HepG2 (cell line): ENCODE results near the gene TSPAN31. TPM values are rescaled to one million over a fixed set of nuclear protein-coding genes. Genes with fewer than 3 reads are reported as not detected.
A peak's percentile ranks its signal among the peaks of the same experiment; 100 is the strongest.

Experiments used
- CEBPZ ChIP-seq: IDR thresholded peaks from 2 replicates; pipeline ENCODE4 v1.6.1; 2012; ENCODE audit warnings: low read length, improper control_type of control experiment
- HOXA3 ChIP-seq: sonication (generic); formaldehyde crosslinking; IDR thresholded peaks from 2 replicates; pipeline ENCODE4 v1.5.0; 2020; ENCODE audit warnings: missing genetic modification reagents
- MAFK ChIP-seq, 2 experiments: IDR thresholded peaks in 1 of 2; conservative IDR thresholded peaks in 1 of 2; 2 replicates each; pipeline ENCODE4 v1.6.1; 2011; ENCODE audit warnings: improper control_type of control experiment in 2 of 2, low read length in 2 of 2
- MNT ChIP-seq: fragments of 450-650 bp; IDR thresholded peaks from 2 replicates; pipeline ENCODE4 v1.6.1; 2016
- NONO ChIP-seq, 2 experiments: fragments of 450-650 bp in 1 of 2; sonication (generic) in 1 of 2; formaldehyde crosslinking in 1 of 2; IDR thresholded peaks in 1 of 2; conservative IDR thresholded peaks in 1 of 2; 2 replicates each; pipeline versions ENCODE4 v1.6.1 to v1.8.0; 2017 to 2022; ENCODE audit warnings: mild to moderate bottlenecking in 1 of 2, missing genetic modification reagents in 1 of 2, moderate library complexity in 1 of 2
- POLR2A ChIP-seq, 2 experiments: IDR thresholded peaks; 2 replicates each; pipeline ENCODE4 v1.6.1; 2011; ENCODE audit warnings: low read depth in 2 of 2, low read length in 2 of 2, mild to moderate bottlenecking in 1 of 2, moderate library complexity in 1 of 2; ENCODE audit not compliant: insufficient read depth in 1 of 2
- TAF15 ChIP-seq: fragments of 200-400 bp; formaldehyde crosslinking; IDR thresholded peaks from one replicate; pipeline ENCODE4 v1.6.1; 2018; ENCODE audit warnings: mild to moderate bottlenecking, low read depth, low read length; ENCODE audit not compliant: poor library complexity, severe bottlenecking
- THAP9 ChIP-seq: sonication (generic); formaldehyde crosslinking; IDR thresholded peaks from 2 replicates; pipeline ENCODE4; 2020; ENCODE audit warnings: missing genetic modification reagents, mild to moderate bottlenecking, borderline replicate concordance
- ZNF33A ChIP-seq: sonication (generic); formaldehyde crosslinking; IDR thresholded peaks from 2 replicates; pipeline ENCODE4 v1.5.1; 2020; ENCODE audit warnings: missing genetic modification reagents, mild to moderate bottlenecking, moderate library complexity, borderline replicate concordance
- ZNF430 ChIP-seq: sonication (generic); formaldehyde crosslinking; IDR thresholded peaks from 2 replicates; pipeline ENCODE4 v1.9.0; 2021; ENCODE audit warnings: mild to moderate bottlenecking, missing genetic modification reagents
- ZNF570 ChIP-seq: sonication (generic); formaldehyde crosslinking; IDR thresholded peaks from 2 replicates; pipeline ENCODE4 v1.4.0; 2020; ENCODE audit warnings: mild to moderate bottlenecking, missing genetic modification reagents, borderline replicate concordance
- polyA plus RNA-seq, 8 experiments: library from polyadenylated mRNA; depleted of rRNA in 3 of 8; stranded (reverse) in 7 of 8; unstranded in 1 of 8; fragments of >200 nt; fragmentation: Illumina TruSeq in 4 of 8; extraction: Trizol in 4 of 8; gene quantifications; 2 replicates each; pipeline versions ENCODE4 v1.2.1 to v1.2.3, GENCODE V29; 2011 to 2016; ENCODE audit warnings: low read depth in 4 of 8, missing spikeins in 1 of 8, mixed read lengths in 1 of 8; ENCODE audit not compliant: insufficient read depth in 1 of 8
- total RNA-seq, 5 experiments: library from RNA; depleted of rRNA; stranded (reverse); fragments of >200 nt; fragmentation: Illumina TruSeq; extraction: Trizol; gene quantifications; 2 replicates each; pipeline ENCODE4 v1.2.3, GENCODE V29; 2016; ENCODE audit warnings: low read depth in 1 of 5
- TF ChIP-seq, protein P1 (sequence below): fragments of 450-650 bp; IDR thresholded peaks from 2 replicates; pipeline ENCODE4 v1.6.1; 2017
- TF ChIP-seq, protein P2 (sequence below): sonication (generic); formaldehyde crosslinking; IDR thresholded peaks from 2 replicates; pipeline ENCODE4 v1.4.0; 2020; ENCODE audit warnings: missing genetic modification reagents
- TF ChIP-seq, protein P3 (sequence below): sonication (generic); formaldehyde crosslinking; IDR thresholded peaks from 2 replicates; pipeline ENCODE4 v1.4.0; 2020; ENCODE audit warnings: mild to moderate bottlenecking, missing genetic modification reagents

TSPAN31 gene
- total and polyA plus RNA-seq, 2 of the 13 experiments (the other 11 are each of a cell fraction or from before 2014, with no cell fraction given) = 10.4 to 24.6 TPM

- TF ChIP-seq THAP9 (CRISPR knock-in tag) (no peak), HOXA3 (CRISPR knock-in tag) (peak; percentile 31; the same call in 1 of the 2 replicates), MNT (no peak), CEBPZ (no peak), MAFK (conservative IDR thresholded peaks at IDR 0.05 in 1 of 2, IDR thresholded peaks at IDR 0.05 in 1 of 2; ENCODE audit: low read length in 2 of 2) (no peak), ZNF430 (CRISPR knock-in tag) (no peak), POLR2A (IDR thresholded peaks at IDR 0.05; ENCODE audit: insufficient read depth in 1 of 2, low read depth in 2 of 2, low read length in 2 of 2) (no peak), ZNF570 (CRISPR knock-in tag) (no peak), NONO (IDR thresholded peaks at IDR 0.05) (no peak), NONO (CRISPR knock-in tag; conservative IDR thresholded peaks at IDR 0.05) (no peak), ZNF33A (CRISPR knock-in tag) (no peak), TAF15 (no peak)
- TF ChIP-seq, protein P1, sequence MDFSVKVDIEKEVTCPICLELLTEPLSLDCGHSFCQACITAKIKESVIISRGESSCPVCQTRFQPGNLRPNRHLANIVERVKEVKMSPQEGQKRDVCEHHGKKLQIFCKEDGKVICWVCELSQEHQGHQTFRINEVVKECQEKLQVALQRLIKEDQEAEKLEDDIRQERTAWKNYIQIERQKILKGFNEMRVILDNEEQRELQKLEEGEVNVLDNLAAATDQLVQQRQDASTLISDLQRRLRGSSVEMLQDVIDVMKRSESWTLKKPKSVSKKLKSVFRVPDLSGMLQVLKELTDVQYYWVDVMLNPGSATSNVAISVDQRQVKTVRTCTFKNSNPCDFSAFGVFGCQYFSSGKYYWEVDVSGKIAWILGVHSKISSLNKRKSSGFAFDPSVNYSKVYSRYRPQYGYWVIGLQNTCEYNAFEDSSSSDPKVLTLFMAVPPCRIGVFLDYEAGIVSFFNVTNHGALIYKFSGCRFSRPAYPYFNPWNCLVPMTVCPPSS = no peak
- TF ChIP-seq, protein P2, sequence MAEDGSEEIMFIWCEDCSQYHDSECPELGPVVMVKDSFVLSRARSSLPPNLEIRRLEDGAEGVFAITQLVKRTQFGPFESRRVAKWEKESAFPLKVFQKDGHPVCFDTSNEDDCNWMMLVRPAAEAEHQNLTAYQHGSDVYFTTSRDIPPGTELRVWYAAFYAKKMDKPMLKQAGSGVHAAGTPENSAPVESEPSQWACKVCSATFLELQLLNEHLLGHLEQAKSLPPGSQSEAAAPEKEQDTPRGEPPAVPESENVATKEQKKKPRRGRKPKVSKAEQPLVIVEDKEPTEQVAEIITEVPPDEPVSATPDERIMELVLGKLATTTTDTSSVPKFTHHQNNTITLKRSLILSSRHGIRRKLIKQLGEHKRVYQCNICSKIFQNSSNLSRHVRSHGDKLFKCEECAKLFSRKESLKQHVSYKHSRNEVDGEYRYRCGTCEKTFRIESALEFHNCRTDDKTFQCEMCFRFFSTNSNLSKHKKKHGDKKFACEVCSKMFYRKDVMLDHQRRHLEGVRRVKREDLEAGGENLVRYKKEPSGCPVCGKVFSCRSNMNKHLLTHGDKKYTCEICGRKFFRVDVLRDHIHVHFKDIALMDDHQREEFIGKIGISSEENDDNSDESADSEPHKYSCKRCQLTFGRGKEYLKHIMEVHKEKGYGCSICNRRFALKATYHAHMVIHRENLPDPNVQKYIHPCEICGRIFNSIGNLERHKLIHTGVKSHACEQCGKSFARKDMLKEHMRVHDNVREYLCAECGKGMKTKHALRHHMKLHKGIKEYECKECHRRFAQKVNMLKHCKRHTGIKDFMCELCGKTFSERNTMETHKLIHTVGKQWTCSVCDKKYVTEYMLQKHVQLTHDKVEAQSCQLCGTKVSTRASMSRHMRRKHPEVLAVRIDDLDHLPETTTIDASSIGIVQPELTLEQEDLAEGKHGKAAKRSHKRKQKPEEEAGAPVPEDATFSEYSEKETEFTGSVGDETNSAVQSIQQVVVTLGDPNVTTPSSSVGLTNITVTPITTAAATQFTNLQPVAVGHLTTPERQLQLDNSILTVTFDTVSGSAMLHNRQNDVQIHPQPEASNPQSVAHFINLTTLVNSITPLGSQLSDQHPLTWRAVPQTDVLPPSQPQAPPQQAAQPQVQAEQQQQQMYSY = peak; percentile 75
- TF ChIP-seq, protein P3, sequence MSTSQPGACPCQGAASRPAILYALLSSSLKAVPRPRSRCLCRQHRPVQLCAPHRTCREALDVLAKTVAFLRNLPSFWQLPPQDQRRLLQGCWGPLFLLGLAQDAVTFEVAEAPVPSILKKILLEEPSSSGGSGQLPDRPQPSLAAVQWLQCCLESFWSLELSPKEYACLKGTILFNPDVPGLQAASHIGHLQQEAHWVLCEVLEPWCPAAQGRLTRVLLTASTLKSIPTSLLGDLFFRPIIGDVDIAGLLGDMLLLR (CRISPR knock-in tag) = no peak
These were observed 8.7 kb upstream of the TSPAN31 start (continued) for GRCh38 chr12:57735952-57736740.
